HG03025 (cell line): ENCODE results near the gene KIF5A.
"Not testable (repeated sequence)": the region's sequence is repeated elsewhere in the genome, so short reads cannot be mapped to it uniquely, and the experiment has no call there.

Source experiments
- ATAC-seq: cut with Tn5 transposase; IDR thresholded peaks from one replicate; pipeline ENCODE4 v1.9.1; 2021; ENCODE audit warnings: mild to moderate bottlenecking, moderate library complexity; ENCODE audit not compliant: unreplicated experiment, low FRiP score

The KIF5A gene

DNA sequence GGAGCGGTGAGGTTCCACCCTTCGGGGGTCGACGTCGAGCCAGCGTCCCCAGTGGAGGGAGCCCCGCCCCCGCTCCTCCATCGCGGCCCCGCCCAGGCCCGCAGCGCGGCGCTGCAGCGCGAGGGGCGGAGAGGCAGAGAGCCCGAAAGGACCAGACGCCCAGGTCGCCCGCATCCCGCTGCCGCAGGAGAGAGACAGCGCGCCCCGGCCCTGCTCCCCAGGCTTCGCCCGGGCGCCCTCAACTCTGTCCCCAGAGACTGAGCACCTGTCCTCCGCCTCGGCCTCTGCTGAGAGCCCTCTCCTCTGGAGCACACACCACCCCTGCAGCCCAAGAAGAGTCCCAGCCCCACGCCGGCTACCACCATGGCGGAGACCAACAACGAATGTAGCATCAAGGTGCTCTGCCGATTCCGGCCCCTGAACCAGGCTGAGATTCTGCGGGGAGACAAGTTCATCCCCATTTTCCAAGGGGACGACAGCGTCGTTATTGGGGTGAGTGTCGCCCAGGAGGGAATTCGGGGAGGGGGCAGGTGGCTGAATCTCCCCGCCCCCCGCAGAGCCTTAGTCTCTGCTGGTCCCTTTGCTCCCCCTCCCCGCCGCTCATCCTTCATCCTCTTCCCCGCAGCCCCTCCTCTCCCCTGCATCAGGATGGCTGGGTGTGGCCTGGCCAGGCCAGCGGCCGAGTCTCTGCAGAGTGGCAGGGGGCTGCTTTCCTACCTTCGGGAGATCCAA lies at the start of gene KIF5A:
TSS of gene KIF5A (plus strand) at position 136 of the 732 bp plus-strand sequence. CDS start at position 364, 228 bp downstream.
- no peak for ATAC-seq

- ATAC-seq, result no peak
Measured at GRCh38 chr12:57500213-57500612, 49.6 kb upstream of the KIF5A start.

- not testable (repeated sequence) for ATAC-seq
Measured at GRCh38 chr12:57502311-57502969, 47.4 kb upstream of the KIF5A start.

GRCh38 chr12:57506541-57506940 lies 43.3 kb upstream of the KIF5A start:
- ATAC-seq, result not testable (repeated sequence)

GRCh38 chr12:57507796-57508195 lies 42.0 kb upstream of the KIF5A start:
- not testable (repeated sequence) for ATAC-seq

DNA sequence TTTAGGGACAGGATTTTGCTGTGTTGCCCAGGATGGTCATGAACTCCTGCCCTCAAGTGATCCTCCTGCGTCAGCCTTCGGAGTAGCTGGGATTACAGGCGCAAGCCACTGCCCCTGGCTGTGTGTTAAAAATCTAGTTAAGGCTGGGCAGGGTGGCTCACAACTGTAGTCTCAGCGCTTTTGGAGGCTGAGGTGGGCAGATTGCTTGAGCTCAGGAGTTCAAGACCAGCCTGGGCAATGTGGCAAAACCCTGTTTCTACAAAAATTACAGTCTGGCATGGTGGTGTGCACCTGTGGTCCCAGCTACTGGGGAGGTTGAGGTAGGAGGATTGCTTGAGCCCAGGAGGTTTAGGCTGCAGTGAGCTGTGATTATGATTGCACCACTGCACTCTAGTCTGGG lies 38.7 kb upstream of the KIF5A start:
- no peak for ATAC-seq

- ATAC-seq, result no peak
Measured at GRCh38 chr12:57511588-57512325, 38.1 kb upstream of the KIF5A start.

DNA sequence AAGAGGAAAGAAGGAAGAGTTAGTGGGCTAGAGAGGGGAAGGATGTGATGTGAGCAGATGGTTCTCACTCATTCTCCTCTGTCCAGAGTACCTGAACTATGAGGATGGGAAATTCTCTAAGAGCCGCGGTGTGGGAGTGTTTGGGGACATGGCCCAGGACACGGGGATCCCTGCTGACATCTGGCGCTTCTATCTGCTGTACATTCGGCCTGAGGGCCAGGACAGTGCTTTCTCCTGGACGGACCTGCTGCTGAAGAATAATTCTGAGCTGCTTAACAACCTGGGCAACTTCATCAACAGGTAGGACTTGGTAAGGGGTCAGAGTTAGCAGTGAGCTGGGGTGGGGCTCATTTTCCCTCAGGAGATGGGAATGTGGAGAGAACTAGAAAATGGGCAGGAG lies 37.2 kb upstream of the KIF5A start:
- ATAC-seq, result no peak

- ATAC-seq, result no peak
Measured at GRCh38 chr12:57513266-57513665, 36.6 kb upstream of the KIF5A start.

DNA sequence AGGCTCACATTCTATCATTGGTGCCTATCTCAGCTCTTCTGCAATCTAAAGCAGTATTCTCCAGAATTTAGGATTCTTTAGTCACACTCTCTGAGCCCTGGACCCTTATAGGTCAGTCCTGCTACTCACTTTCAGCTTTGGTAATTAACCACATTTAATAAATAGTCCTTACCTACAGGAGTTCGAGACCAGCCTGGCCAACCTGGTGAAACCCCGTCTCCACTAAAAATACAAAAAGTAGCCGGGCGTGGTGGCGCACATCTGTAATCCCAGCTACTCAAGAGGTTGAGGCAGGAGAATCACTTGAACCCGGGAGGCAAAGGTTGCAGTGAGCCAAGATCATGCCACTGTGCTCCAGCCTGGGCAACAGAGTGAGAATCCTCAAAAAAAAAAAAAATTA lies 36.2 kb upstream of the KIF5A start:
- ATAC-seq, result not testable (repeated sequence)

DNA sequence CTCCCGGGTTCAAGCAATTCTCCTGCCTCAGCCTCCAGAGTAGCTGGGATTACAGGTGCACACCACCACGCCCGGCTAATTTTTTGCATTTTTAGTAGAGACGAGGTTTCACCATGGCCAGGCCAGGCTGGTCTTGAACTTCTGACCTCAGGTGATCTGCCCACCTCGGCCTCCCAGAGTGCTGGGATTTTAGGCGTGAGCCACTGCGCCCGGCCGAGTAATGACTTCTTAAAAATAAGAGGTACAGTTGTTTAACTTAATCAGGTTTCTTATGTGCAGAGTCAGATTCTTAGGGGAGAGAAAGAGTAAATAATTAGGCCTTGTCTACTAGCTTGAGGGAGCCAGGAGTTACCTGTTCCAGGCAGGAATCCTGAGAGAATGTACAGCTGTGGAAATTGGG lies 35.6 kb upstream of the KIF5A start:
- ATAC-seq, result not testable (repeated sequence)

DNA sequence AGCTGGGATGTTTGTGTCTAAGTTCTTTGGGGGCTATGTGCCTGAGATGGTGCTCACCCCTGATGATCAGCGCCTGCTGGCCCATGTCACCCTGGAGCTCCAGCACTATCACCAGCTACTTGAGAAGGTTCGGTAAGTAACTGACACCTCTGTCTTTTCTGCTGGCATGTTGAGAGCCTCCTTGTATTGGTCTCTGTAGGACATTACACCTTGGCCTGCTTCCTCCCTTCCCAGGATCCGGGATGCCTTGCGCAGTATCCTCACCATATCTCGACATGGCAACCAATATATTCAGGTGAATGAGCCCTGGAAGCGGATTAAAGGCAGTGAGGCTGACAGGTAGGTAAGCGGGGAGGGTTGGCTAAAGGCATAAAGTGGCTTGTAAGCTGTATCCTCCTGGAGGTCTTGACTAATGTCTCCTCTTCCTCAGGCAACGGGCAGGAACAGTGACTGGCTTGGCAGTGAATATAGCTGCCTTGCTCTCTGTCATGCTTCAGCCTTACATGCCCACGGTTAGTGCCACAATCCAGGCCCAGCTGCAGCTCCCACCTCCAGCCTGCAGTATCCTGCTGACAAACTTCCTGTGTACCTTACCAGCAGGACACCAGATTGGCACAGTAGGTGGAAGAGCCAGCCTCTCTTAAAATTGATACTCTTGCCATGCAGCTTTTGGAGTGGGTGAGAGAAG lies 35.0 kb upstream of the KIF5A start:
- ATAC-seq, result no peak

GRCh38 chr12:57515408-57515933 lies 34.4 kb upstream of the KIF5A start:
- no peak for ATAC-seq

- no peak for ATAC-seq
Measured at GRCh38 chr12:57515934-57516541, 33.8 kb upstream of the KIF5A start.

- no peak for ATAC-seq
Measured at GRCh38 chr12:57516617-57517153, 33.2 kb upstream of the KIF5A start.

GRCh38 chr12:57517187-57517586 lies 32.7 kb upstream of the KIF5A start:
- ATAC-seq, result no peak

DNA sequence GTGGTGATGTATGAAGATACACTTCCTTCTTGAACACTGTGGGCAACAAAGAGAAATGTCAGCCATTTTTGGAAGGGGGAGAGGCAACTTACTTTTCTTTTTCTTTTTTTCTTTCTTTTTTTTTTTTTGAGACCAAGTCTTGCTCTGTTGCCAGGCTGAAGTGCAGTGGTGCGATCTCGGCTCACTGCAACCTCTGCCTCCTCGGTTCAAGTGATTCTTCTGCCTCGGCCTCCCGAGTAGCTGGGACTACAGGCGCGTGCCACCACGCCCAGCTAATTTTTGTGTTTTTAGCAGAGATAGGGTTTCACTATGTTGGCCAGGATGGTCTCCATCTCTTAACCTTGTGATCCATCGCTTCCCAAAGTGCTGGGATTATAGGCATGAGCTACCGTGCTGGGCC lies 32.1 kb upstream of the KIF5A start:
- not testable (repeated sequence) for ATAC-seq

DNA sequence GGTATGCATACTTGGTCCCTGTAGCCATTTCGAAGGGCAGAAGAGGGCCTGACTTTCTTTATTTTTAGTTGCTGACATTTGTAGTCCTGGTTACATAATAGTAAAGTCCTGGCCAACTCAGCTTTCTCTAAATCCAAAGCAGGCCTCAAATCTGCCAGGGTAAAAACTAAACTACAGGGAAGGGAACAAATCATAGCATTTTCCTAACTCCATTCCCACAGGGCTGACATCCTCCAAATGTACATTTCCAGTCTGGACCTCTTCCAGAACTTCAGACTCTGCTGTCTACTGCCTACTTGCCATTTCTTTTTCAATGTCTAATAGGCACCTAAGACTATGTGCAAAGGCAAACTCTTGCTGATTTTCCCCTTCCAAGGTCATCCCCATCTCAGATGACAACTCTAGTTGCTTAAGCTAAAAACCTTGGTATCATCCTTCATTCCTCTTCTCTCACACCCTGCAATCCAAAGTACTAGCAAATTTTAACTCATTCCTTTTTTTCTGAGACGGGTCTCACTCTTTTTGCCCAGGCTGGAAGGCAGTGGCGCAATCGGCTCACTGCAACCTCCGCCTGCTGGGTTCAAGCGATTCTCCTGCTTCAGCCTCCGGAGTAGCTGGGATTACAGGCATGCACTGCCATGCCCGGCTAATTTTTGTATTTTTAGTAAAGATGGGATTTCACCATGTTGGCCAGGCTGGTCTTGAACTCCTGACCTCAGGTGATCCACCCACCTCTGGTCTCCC lies 31.5 kb upstream of the KIF5A start:
- no peak for ATAC-seq
